IMR-90 (cell line): ENCODE results near the gene MEIOB. TPM values are rescaled to one million over a fixed set of nuclear protein-coding genes. Genes with fewer than 3 reads are reported as not detected.

Experiments
- ATAC-seq: fragments of 200-7000 bp; cut with Tn5 transposase; 2 replicates; pipeline ENCODE4 v1.9.1; 2020; ENCODE audit warnings: low read depth, mild to moderate bottlenecking, moderate library complexity
- BruUV-seq: library from RNA; stranded (reverse); fragments of 400-500 nt; replicated peaks from 2 replicates; lab custom pipeline; 2021; lab: Mats Ljungman, UMichigan
- CTCF ChIA-PET: fragments of 300-600 bp; formaldehyde crosslinking; extraction: SDS; loops from one replicate; lab custom pipeline; 2021; ENCODE audit warnings: antibody characterized with exemption; lab: Yijun Ruan, JAX
- POLR2A ChIA-PET: fragments of 300-600 bp; sonication (Branson Sonifier 250); formaldehyde crosslinking; loops from one replicate; lab custom pipeline; 2022; ENCODE audit warnings: antibody characterized with exemption; ENCODE audit not compliant: unreplicated experiment; lab: Charles Lee
- DNase-seq: peaks from one replicate; pipeline ENCODE4 v3.0.0; 2013
- H2AFZ ChIP-seq: replicated peaks from 2 replicates; pipeline ENCODE3; 2013; ENCODE audit warnings: low read length, mild to moderate bottlenecking; ENCODE audit not compliant: poor library complexity
- H2AK5ac ChIP-seq: 2 replicates; pipeline ENCODE4 v1.6.1; 2013; ENCODE audit warnings: low read depth, low read length, inconsistent platforms
- H2AK9ac ChIP-seq: replicated peaks from 2 replicates; pipeline ENCODE3; 2013; ENCODE audit warnings: mild to moderate bottlenecking, low read depth, low read length, moderate library complexity; ENCODE audit not compliant: poor library complexity
- H2BK120ac ChIP-seq: 2 replicates; pipeline ENCODE4 v1.6.1; 2013; ENCODE audit warnings: low read depth, low read length, inconsistent platforms
- H2BK15ac ChIP-seq: 3 replicates; pipeline ENCODE4 v1.6.1; 2013; ENCODE audit warnings: low read depth, low read length, inconsistent platforms
- H2BK20ac ChIP-seq: 2 replicates; pipeline ENCODE4 v1.6.1; 2013; ENCODE audit warnings: low read depth, mild to moderate bottlenecking, inconsistent platforms, low read length, moderate library complexity
- H2BK5ac ChIP-seq: 2 replicates; pipeline ENCODE4 v1.6.1; 2013; ENCODE audit warnings: mild to moderate bottlenecking, low read depth, low read length, inconsistent platforms; ENCODE audit not compliant: poor library complexity, severe bottlenecking
- H3K14ac ChIP-seq: replicated peaks from 2 replicates; pipeline ENCODE4 v1.6.1; 2013; ENCODE audit warnings: low read depth, low read length, inconsistent platforms
- H3K18ac ChIP-seq: 2 replicates; pipeline ENCODE4 v1.6.1; 2013; ENCODE audit warnings: low read depth, low read length, control low read depth
- H3K23ac ChIP-seq: 2 replicates; pipeline ENCODE4 v1.6.1; 2013; ENCODE audit warnings: low read depth, low read length, inconsistent platforms
- H3K27ac ChIP-seq: 2 replicates; pipeline ENCODE4 v1.5.1; 2013; ENCODE audit warnings: mild to moderate bottlenecking, control low read depth, low read length; ENCODE audit not compliant: insufficient read depth
- H3K27me3 ChIP-seq: 2 replicates; pipeline ENCODE4 v1.6.1; 2013; ENCODE audit warnings: low read length; ENCODE audit not compliant: control insufficient read depth, insufficient read depth
- H3K36me3 ChIP-seq: 2 replicates; pipeline ENCODE4 v1.6.1; 2013; ENCODE audit warnings: low read length, mixed read lengths; ENCODE audit not compliant: control insufficient read depth, insufficient read depth
- H3K4ac ChIP-seq: 2 replicates; pipeline ENCODE4 v1.6.1; 2013; ENCODE audit warnings: low read depth, low read length, inconsistent platforms
- H3K4me1 ChIP-seq: 2 replicates; pipeline ENCODE4 v1.6.1; 2013; ENCODE audit warnings: low read length, mixed read lengths; ENCODE audit not compliant: control insufficient read depth, insufficient read depth
- H3K4me2 ChIP-seq: 2 replicates; pipeline ENCODE4 v1.6.1; 2013; ENCODE audit warnings: low read depth, mild to moderate bottlenecking, control low read depth, low read length, moderate library complexity
- H3K4me3 ChIP-seq: 2 replicates; pipeline ENCODE4 v1.5.1; 2013; ENCODE audit warnings: low read depth, mild to moderate bottlenecking, control low read depth, low read length, moderate library complexity; ENCODE audit not compliant: insufficient read depth
- H3K56ac ChIP-seq: 2 replicates; pipeline ENCODE4 v1.6.1; 2013; ENCODE audit warnings: low read length, inconsistent platforms; ENCODE audit not compliant: insufficient read depth; ENCODE audit errors: extremely low read depth
- H3K79me1 ChIP-seq, 2 experiments: 2 replicates each; pipeline ENCODE4 v1.6.1; 2013; ENCODE audit warnings: low read length in 2 of 2, inconsistent platforms in 1 of 2, low read depth in 1 of 2
- H3K9ac ChIP-seq: 2 replicates; pipeline ENCODE4 v1.6.1; 2013; ENCODE audit warnings: low read depth, low read length, control low read depth
- H3K9me1 ChIP-seq: 2 replicates; pipeline ENCODE4 v1.6.1; 2013; ENCODE audit warnings: low read length, inconsistent platforms; ENCODE audit not compliant: insufficient read depth
- H3K9me3 ChIP-seq: 2 replicates; pipeline ENCODE4 v1.6.1; 2013; ENCODE audit warnings: low read length; ENCODE audit not compliant: control insufficient read depth, insufficient read depth
- H4K20me1 ChIP-seq: 2 replicates; pipeline ENCODE4 v1.6.1; 2013; ENCODE audit warnings: low read length, inconsistent platforms; ENCODE audit not compliant: insufficient read depth
- H4K5ac ChIP-seq: 2 replicates; pipeline ENCODE4 v1.6.1; 2013; ENCODE audit warnings: mild to moderate bottlenecking, low read depth, low read length, control low read depth
- H4K8ac ChIP-seq, 2 experiments: 2 replicates each; pipeline ENCODE4 v1.6.1; 2013; ENCODE audit warnings: low read depth in 2 of 2, low read length in 2 of 2, control low read depth in 1 of 2, inconsistent platforms in 1 of 2
- H4K91ac ChIP-seq: 2 replicates; pipeline ENCODE4 v1.6.1; 2013; ENCODE audit warnings: low read depth, low read length, inconsistent platforms; ENCODE audit not compliant: insufficient read depth
- BHLHE40 ChIP-seq: fragments of 150-350 bp; IDR thresholded peaks from 2 replicates; pipeline ENCODE4 v1.6.1; 2016; ENCODE audit warnings: mild to moderate bottlenecking, low read depth, low read length
- CHD1 ChIP-seq: IDR thresholded peaks from 2 replicates; pipeline ENCODE4 v1.6.1; 2012; ENCODE audit warnings: low read depth, low read length, improper control_type of control experiment
- MXI1 ChIP-seq: IDR thresholded peaks from 2 replicates; pipeline ENCODE4 v1.6.1; 2012; ENCODE audit warnings: low read depth, mild to moderate bottlenecking, low read length, moderate library complexity, borderline replicate concordance
- RCOR1 ChIP-seq: IDR thresholded peaks from 2 replicates; pipeline ENCODE4 v1.6.1; 2012; ENCODE audit warnings: mild to moderate bottlenecking, low read length, improper control_type of control experiment; ENCODE audit not compliant: insufficient replicate concordance
- USF2 ChIP-seq: fragments of 150-350 bp; IDR thresholded peaks from 2 replicates; pipeline ENCODE4 v1.6.1; 2017; ENCODE audit warnings: mild to moderate bottlenecking, antibody characterized with exemption, low read length, low read depth
- WGBS, 2 experiments: methylation state at CpG; one replicate each; pipeline versions ENCODE4 v1.1.5 to v1.1.7; 2013; ENCODE audit warnings: missing lambda C conversion rate in 2 of 2; ENCODE audit not compliant: insufficient read length in 1 of 2; ENCODE audit errors: extremely low coverage in 2 of 2; 5-methylcytosine and 5-hydroxymethylcytosine counted together
- dilution Hi-C: fragments of 300-500 bp; cut with HindIII; formaldehyde crosslinking; loops from one replicate; pipeline ENCODE4 v1.14.3; 2018; ENCODE audit warnings: low sequenced_read_pairs; ENCODE audit not compliant: unreplicated experiment
- in situ Hi-C: fragments of 300-500 bp; cut with MboI; formaldehyde crosslinking; loops from 3 replicates; pipeline ENCODE4 v1.14.3; 2019; ENCODE audit warnings: low sequenced_read_pairs, inconsistent platforms, mixed read lengths
- intact Hi-C: fragments of 100-400 bp; cut with micrococcal nuclease; formaldehyde crosslinking; loops from 2 replicates; pipeline ENCODE4 v1.10.0; 2022
- polyA plus RNA-seq, 3 experiments: library from polyadenylated mRNA; depleted of rRNA; stranded (reverse); fragments of >200 nt; gene quantifications; 2 replicates each; pipeline ENCODE4 v1.2.3, GENCODE V29; 2012; ENCODE audit warnings: low replicate concordance in 1 of 3
- total RNA-seq: library from RNA; depleted of rRNA; stranded (reverse); fragments of >200 nt; gene quantifications from 2 replicates; pipeline ENCODE4 v1.2.3, GENCODE V29; 2012

Gene MEIOB
- total and polyA plus RNA-seq, 2 of the 4 experiments (the other 2 are of a cell fraction) = 0.14 TPM; not detected in 1

- TF ChIP-seq USF2 = no peak
- TF ChIP-seq RCOR1 = no peak
- no peak for TF ChIP-seq CHD1
- no peak for TF ChIP-seq BHLHE40
- TF ChIP-seq MXI1 = no peak
- H2BK5ac ChIP-seq = no peak overlapping the region
- H3K9ac ChIP-seq = no peak overlapping the region
- intact Hi-C loops (no loop called here), in situ Hi-C loops (no loop called here), dilution Hi-C loops (no loop called here)
- H2BK20ac ChIP-seq = no peak overlapping the region
- no peak overlapping the region for H3K4me2 ChIP-seq
- 29% methylated on average over 12 of the region's 30 CpGs; no CpG with 5 or more reads in 1 of the 2 experiments for WGBS, 2 experiments
- H2AK5ac ChIP-seq = no peak overlapping the region
- ChIA-PET CTCF (no interaction called here), POLR2A (no interaction called here)
- no peaks in the 10 kb centered on the region for H3K79me1 ChIP-seq
- no TSS peak for BruUV-seq
- no peak overlapping the region for H3K23ac ChIP-seq
- H2AFZ ChIP-seq = no peak overlapping the region
- no peak overlapping the region for H2AK9ac ChIP-seq
- no peaks in the 10 kb centered on the region for H4K20me1 ChIP-seq
- peaks cover 89% of the 10 kb centered on the region for H3K27me3 ChIP-seq
- no peaks in the 10 kb centered on the region; the same call in 1 of the 2 replicates for H3K9me1 ChIP-seq
- ATAC-seq = no peak
- H4K8ac ChIP-seq = no peak overlapping the region
- H3K56ac ChIP-seq = no peak overlapping the region
- no peaks in the 10 kb centered on the region; the same call in 1 of the 2 replicates for H3K9me3 ChIP-seq
- H3K4ac ChIP-seq = no peak overlapping the region
- H2BK15ac ChIP-seq = no peak overlapping the region
- no peak overlapping the region for H3K4me3 ChIP-seq
- no peak for DNase-seq
- no peak overlapping the region for H3K27ac ChIP-seq
- no peak overlapping the region for H3K18ac ChIP-seq
- H4K91ac ChIP-seq = no peak overlapping the region
- no peaks in the 10 kb centered on the region for H3K4me1 ChIP-seq
- no peak overlapping the region for H3K14ac ChIP-seq
- no peak overlapping the region for H4K5ac ChIP-seq
- H2BK120ac ChIP-seq = no peak overlapping the region
- no peaks in the 10 kb centered on the region for H3K36me3 ChIP-seq
These were observed 47.5 kb upstream of the MEIOB start for GRCh38 chr16:1919327-1919998.
